ENCODE measurements around the gene ARHGAP6. TPM values are rescaled to one million over a fixed set of nuclear protein-coding genes. Genes with fewer than 3 reads are reported as not detected.

The ARHGAP6 gene
- total RNA-seq, 2 experiments from 2014 or later, result not detected

- ATAC-seq, result no peak
- peaks cover 15% of the 10 kb centered on the region for H3K27me3 Mint-ChIP-seq (ENCODE audit: low read depth)
- CTCF ChIA-PET, result no interaction called here
Measured at GRCh38 chrX:11423362-11423818, 242.3 kb downstream of the ARHGAP6 start.

GRCh38 chrX:11422525-11422857 lies 243.2 kb downstream of the ARHGAP6 start:
- ATAC-seq, result no peak
- H3K36me3 Mint-ChIP-seq (ENCODE audit: low read depth), result no peaks in the 10 kb centered on the region
- H3K27ac Mint-ChIP-seq, result no peak overlapping the region
- H3K4me1 Mint-ChIP-seq (ENCODE audit: low read depth), result peaks cover 4% of the 10 kb centered on the region
- H3K4me3 Mint-ChIP-seq, result no peak overlapping the region
- POLR2A ChIA-PET, result no interaction called here
- H3K27me3 Mint-ChIP-seq (ENCODE audit: low read depth), result peaks cover 15% of the 10 kb centered on the region
- H3K9me3 Mint-ChIP-seq (ENCODE audit: insufficient read depth), result no peaks in the 10 kb centered on the region
- CTCF ChIA-PET, result no interaction called here
- DNase-seq, result no peak

More at GRCh38 chrX:11423362-11423818, 242.3 kb downstream of the ARHGAP6 start:
- POLR2A ChIA-PET, result no interaction called here
- Mint-ChIP-seq H3K9me3 (ENCODE audit: insufficient read depth) (no peaks in the 10 kb centered on the region), H3K36me3 (ENCODE audit: low read depth) (no peaks in the 10 kb centered on the region), H3K4me3 (no peak overlapping the region), H3K4me1 (ENCODE audit: low read depth) (peaks cover 4% of the 10 kb centered on the region), H3K27ac (no peak overlapping the region)
- no peak for DNase-seq

GRCh38 chrX:11421805-11422524 lies 243.8 kb downstream of the ARHGAP6 start:
- H3K36me3 Mint-ChIP-seq (ENCODE audit: low read depth), result no peaks in the 10 kb centered on the region
- ChIA-PET POLR2A (no interaction called here), CTCF (no interaction called here)
- no peaks in the 10 kb centered on the region for H3K9me3 Mint-ChIP-seq (ENCODE audit: insufficient read depth)
- H3K27me3 Mint-ChIP-seq (ENCODE audit: low read depth), result peaks cover 13% of the 10 kb centered on the region
- H3K27ac Mint-ChIP-seq, result no peak overlapping the region
- ATAC-seq, result no peak
- H3K4me3 Mint-ChIP-seq, result no peak overlapping the region
- no peak for DNase-seq
- H3K4me1 Mint-ChIP-seq (ENCODE audit: low read depth), result peaks cover 4% of the 10 kb centered on the region

GRCh38 chrX:11420851-11421250 lies 244.9 kb downstream of the ARHGAP6 start:
- ATAC-seq (no peak), DNase-seq (no peak)
- ChIA-PET POLR2A (no interaction called here), CTCF (no interaction called here)
- Mint-ChIP-seq H3K4me3 (no peak overlapping the region), H3K27me3 (ENCODE audit: low read depth) (peaks cover 6% of the 10 kb centered on the region), H3K4me1 (ENCODE audit: low read depth) (peaks cover 4% of the 10 kb centered on the region), H3K27ac (no peak overlapping the region), H3K9me3 (ENCODE audit: insufficient read depth) (no peaks in the 10 kb centered on the region), H3K36me3 (ENCODE audit: low read depth) (no peaks in the 10 kb centered on the region)

- Mint-ChIP-seq H3K4me1 (ENCODE audit: low read depth) (peaks cover 4% of the 10 kb centered on the region), H3K4me3 (no peak overlapping the region), H3K9me3 (ENCODE audit: insufficient read depth) (no peaks in the 10 kb centered on the region), H3K27ac (no peak overlapping the region), H3K36me3 (ENCODE audit: low read depth) (no peaks in the 10 kb centered on the region), H3K27me3 (ENCODE audit: low read depth) (no peaks in the 10 kb centered on the region)
- DNase-seq (no peak), ATAC-seq (no peak)
- ChIA-PET POLR2A (no interaction called here), CTCF (no interaction called here)
Measured at GRCh38 chrX:11419102-11419501, 246.6 kb downstream of the ARHGAP6 start.

- Mint-ChIP-seq H3K36me3 (ENCODE audit: low read depth) (no peaks in the 10 kb centered on the region), H3K4me3 (no peak overlapping the region), H3K27ac (no peak overlapping the region), H3K4me1 (ENCODE audit: low read depth) (no peaks in the 10 kb centered on the region), H3K27me3 (ENCODE audit: low read depth) (no peaks in the 10 kb centered on the region), H3K9me3 (ENCODE audit: insufficient read depth) (no peaks in the 10 kb centered on the region)
- CTCF ChIA-PET, result no interaction called here
- POLR2A ChIA-PET, result no interaction called here
- ATAC-seq (no peak), DNase-seq (no peak)
Measured at GRCh38 chrX:11416600-11416999, 249.1 kb downstream of the ARHGAP6 start.

GRCh38 chrX:11414091-11414490 lies 251.6 kb downstream of the ARHGAP6 start:
- no peak for ATAC-seq
- POLR2A ChIA-PET, result no interaction called here
- no peak overlapping the region for H3K4me3 Mint-ChIP-seq
- no peaks in the 10 kb centered on the region for H3K36me3 Mint-ChIP-seq (ENCODE audit: low read depth)
- H3K27ac Mint-ChIP-seq, result no peak overlapping the region
- CTCF ChIA-PET, result no interaction called here
- no peaks in the 10 kb centered on the region for H3K9me3 Mint-ChIP-seq (ENCODE audit: insufficient read depth)
- H3K27me3 Mint-ChIP-seq (ENCODE audit: low read depth), result no peaks in the 10 kb centered on the region
- no peak for DNase-seq
- H3K4me1 Mint-ChIP-seq (ENCODE audit: low read depth), result no peaks in the 10 kb centered on the region

- no peak overlapping the region for H3K4me3 Mint-ChIP-seq
- POLR2A ChIA-PET, result no interaction called here
- H3K9me3 Mint-ChIP-seq (ENCODE audit: insufficient read depth), result no peaks in the 10 kb centered on the region
- ATAC-seq (no peak), DNase-seq (no peak)
- H3K27ac Mint-ChIP-seq, result no peak overlapping the region
- H3K27me3 Mint-ChIP-seq (ENCODE audit: low read depth), result no peaks in the 10 kb centered on the region
- no peaks in the 10 kb centered on the region for H3K36me3 Mint-ChIP-seq (ENCODE audit: low read depth)
- H3K4me1 Mint-ChIP-seq (ENCODE audit: low read depth), result no peaks in the 10 kb centered on the region
- CTCF ChIA-PET, result no interaction called here
Measured at GRCh38 chrX:11412715-11413623, 252.8 kb downstream of the ARHGAP6 start.

- no peaks in the 10 kb centered on the region for H3K36me3 Mint-ChIP-seq (ENCODE audit: low read depth)
- ATAC-seq, result no peak
- no peaks in the 10 kb centered on the region for H3K9me3 Mint-ChIP-seq (ENCODE audit: insufficient read depth)
- H3K4me1 Mint-ChIP-seq (ENCODE audit: low read depth), result no peaks in the 10 kb centered on the region
- ChIA-PET POLR2A (no interaction called here), CTCF (no interaction called here)
- no peak for DNase-seq
- no peak overlapping the region for H3K27ac Mint-ChIP-seq
- H3K4me3 Mint-ChIP-seq, result no peak overlapping the region
- no peaks in the 10 kb centered on the region for H3K27me3 Mint-ChIP-seq (ENCODE audit: low read depth)
Measured at GRCh38 chrX:11409957-11410356, 255.8 kb downstream of the ARHGAP6 start.

- DNase-seq, result no peak
- no peaks in the 10 kb centered on the region for H3K27me3 Mint-ChIP-seq (ENCODE audit: low read depth)
- no peak overlapping the region for H3K27ac Mint-ChIP-seq
- no peak overlapping the region for H3K4me3 Mint-ChIP-seq
- H3K36me3 Mint-ChIP-seq (ENCODE audit: low read depth), result no peaks in the 10 kb centered on the region
- POLR2A ChIA-PET, result no interaction called here
- ATAC-seq, result no peak
- no peaks in the 10 kb centered on the region for H3K9me3 Mint-ChIP-seq (ENCODE audit: insufficient read depth)
- H3K4me1 Mint-ChIP-seq (ENCODE audit: low read depth), result no peaks in the 10 kb centered on the region
- CTCF ChIA-PET, result no interaction called here
Measured at GRCh38 chrX:11408783-11409182, 256.9 kb downstream of the ARHGAP6 start.

- Mint-ChIP-seq H3K36me3 (ENCODE audit: low read depth) (no peaks in the 10 kb centered on the region), H3K4me3 (no peak overlapping the region), H3K4me1 (ENCODE audit: low read depth) (no peaks in the 10 kb centered on the region), H3K27ac (no peak overlapping the region), H3K9me3 (ENCODE audit: insufficient read depth) (no peaks in the 10 kb centered on the region), H3K27me3 (ENCODE audit: low read depth) (no peaks in the 10 kb centered on the region)
- POLR2A ChIA-PET, result no interaction called here
- no peak for ATAC-seq
- DNase-seq, result no peak
- CTCF ChIA-PET, result no interaction called here
Measured at GRCh38 chrX:11408109-11408405, 257.7 kb downstream of the ARHGAP6 start.

- Mint-ChIP-seq H3K36me3 (ENCODE audit: low read depth) (no peaks in the 10 kb centered on the region), H3K4me3 (no peak overlapping the region), H3K4me1 (ENCODE audit: low read depth) (no peaks in the 10 kb centered on the region), H3K27me3 (ENCODE audit: low read depth) (no peaks in the 10 kb centered on the region), H3K9me3 (ENCODE audit: insufficient read depth) (no peaks in the 10 kb centered on the region), H3K27ac (no peak overlapping the region)
- ChIA-PET CTCF (no interaction called here), POLR2A (no interaction called here)
- no peak for DNase-seq
- ATAC-seq, result no peak
Measured at GRCh38 chrX:11407331-11408108, 258.2 kb downstream of the ARHGAP6 start.

Measured in activated CD8-positive, alpha-beta T cell treated with anti-CD3 and anti-CD28 coated beads, Interleukin-2, amount 10 ng/mL, durations not matched to agents 7 days and 5 days (primary cell).